ENCODE results near the gene MEIS3. TPM values are rescaled to one million over a fixed set of nuclear protein-coding genes. Genes with fewer than 3 reads are reported as not detected.

MEIS3 gene
- total RNA-seq (ENCODE audit: low replicate concordance): 32.2 and 70.5 TPM in 2 replicates

- Histone ChIP-seq H3K4me2 (peak within 1 kb of the TSS; percentile 96), H3K9me3 (ENCODE audit: low read depth) (no peaks in the 10 kb centered on the region), H3K4me1 (peaks cover 45% of the 10 kb centered on the region), H2AFZ (replicated peaks) (no peak within 1 kb of the TSS), H4K20me1 (ENCODE audit: low read depth) (peaks cover 29% of the 10 kb centered on the region), H3K4me3 (peak within 1 kb of the TSS; percentile 57), H3K27ac (no peak within 1 kb of the TSS), H3K79me2 (ENCODE audit: low read depth) (no peaks in the 10 kb centered on the region), H3K36me3 (no peaks in the 10 kb centered on the region), H3K9ac (no peak within 1 kb of the TSS), H3F3A (ENCODE audit: low read depth) (peaks cover 32% of the 10 kb centered on the region), H3K27me3 (peaks cover 64% of the 10 kb centered on the region)
- Mint-ChIP-seq H3K27ac (peak within 1 kb of the TSS; percentile 91), H3K36me3 (peaks cover 7% of the 10 kb centered on the region), H3K27me3 (ENCODE audit: insufficient read depth, low read depth) (peaks cover 24% of the 10 kb centered on the region), H3K9me3 (no peaks in the 10 kb centered on the region), H3K4me3 (peak within 1 kb of the TSS; percentile 91), H3K4me1 (peaks cover 49% of the 10 kb centered on the region)
- TF ChIP-seq EZH2phosphoT487 (IDR thresholded peaks at IDR 0.05) (no peak), EZH2 (IDR thresholded peaks at IDR 0.05) (no peak)
- TF ChIP-seq, protein P1, sequence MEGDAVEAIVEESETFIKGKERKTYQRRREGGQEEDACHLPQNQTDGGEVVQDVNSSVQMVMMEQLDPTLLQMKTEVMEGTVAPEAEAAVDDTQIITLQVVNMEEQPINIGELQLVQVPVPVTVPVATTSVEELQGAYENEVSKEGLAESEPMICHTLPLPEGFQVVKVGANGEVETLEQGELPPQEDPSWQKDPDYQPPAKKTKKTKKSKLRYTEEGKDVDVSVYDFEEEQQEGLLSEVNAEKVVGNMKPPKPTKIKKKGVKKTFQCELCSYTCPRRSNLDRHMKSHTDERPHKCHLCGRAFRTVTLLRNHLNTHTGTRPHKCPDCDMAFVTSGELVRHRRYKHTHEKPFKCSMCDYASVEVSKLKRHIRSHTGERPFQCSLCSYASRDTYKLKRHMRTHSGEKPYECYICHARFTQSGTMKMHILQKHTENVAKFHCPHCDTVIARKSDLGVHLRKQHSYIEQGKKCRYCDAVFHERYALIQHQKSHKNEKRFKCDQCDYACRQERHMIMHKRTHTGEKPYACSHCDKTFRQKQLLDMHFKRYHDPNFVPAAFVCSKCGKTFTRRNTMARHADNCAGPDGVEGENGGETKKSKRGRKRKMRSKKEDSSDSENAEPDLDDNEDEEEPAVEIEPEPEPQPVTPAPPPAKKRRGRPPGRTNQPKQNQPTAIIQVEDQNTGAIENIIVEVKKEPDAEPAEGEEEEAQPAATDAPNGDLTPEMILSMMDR (IDR thresholded peaks at IDR 0.05): no peak
- peak; percentile 74 for DNase-seq (ENCODE audit: low spot score)
These were observed at the start of gene MEIS3 for GRCh38 chr19:47419030-47419783. MEIS3 (minus strand) TSS chr19:47419527; CDS start chr19:47419081, 446 bp downstream.

- no peak overlapping the region for H3K9ac ChIP-seq
- peaks cover 28% of the 10 kb centered on the region for H3K4me1 ChIP-seq
- DNase-seq (ENCODE audit: low spot score): peak; percentile 45
- H3K4me2 ChIP-seq: peak overlapping the region; percentile 90
- H4K20me1 ChIP-seq (ENCODE audit: low read depth): peaks cover 27% of the 10 kb centered on the region
- H3K79me2 ChIP-seq (ENCODE audit: low read depth): no peaks in the 10 kb centered on the region
- Mint-ChIP-seq H3K9me3 (no peaks in the 10 kb centered on the region), H3K4me3 (no peak overlapping the region), H3K27ac (no peak overlapping the region), H3K36me3 (no peaks in the 10 kb centered on the region), H3K4me1 (peaks cover 32% of the 10 kb centered on the region), H3K27me3 (ENCODE audit: insufficient read depth, low read depth) (peaks cover 27% of the 10 kb centered on the region)
- no peak overlapping the region for H3K4me3 ChIP-seq
- H3F3A ChIP-seq (ENCODE audit: low read depth): peaks cover 17% of the 10 kb centered on the region
- H3K36me3 ChIP-seq: no peaks in the 10 kb centered on the region
- no peaks in the 10 kb centered on the region for H3K9me3 ChIP-seq (ENCODE audit: low read depth)
- H2AFZ ChIP-seq (replicated peaks): no peak overlapping the region
- H3K27me3 ChIP-seq: peaks cover 13% of the 10 kb centered on the region
- no peak for TF ChIP-seq EZH2 (IDR thresholded peaks at IDR 0.05)
- TF ChIP-seq, protein P1 (IDR thresholded peaks at IDR 0.05): no peak
- TF ChIP-seq EZH2phosphoT487 (IDR thresholded peaks at IDR 0.05): no peak
- no peak overlapping the region for H3K27ac ChIP-seq
These were observed 48.6 kb upstream of the MEIS3 start for GRCh38 chr19:47467914-47468313.

DNA sequence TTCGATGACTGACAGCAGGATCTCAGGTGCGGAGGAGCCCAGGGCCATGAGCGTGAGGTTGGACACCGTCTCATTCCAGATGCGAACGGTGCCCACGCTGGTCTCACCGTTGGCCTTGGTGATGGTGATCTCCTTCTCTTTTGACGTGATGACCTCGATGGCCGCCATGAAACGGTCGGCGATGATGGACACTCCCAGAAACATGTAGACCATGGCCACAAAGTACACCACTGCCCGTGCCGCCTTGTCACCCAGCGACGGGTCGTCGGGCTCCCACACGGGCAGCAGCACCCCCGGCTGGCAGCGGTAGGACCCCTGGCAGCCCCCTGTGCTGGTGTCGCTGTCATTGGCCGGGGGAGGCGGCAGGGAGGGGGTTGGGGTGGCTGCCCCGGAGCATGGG, 46.6 kb upstream of the MEIS3 start:
- Histone ChIP-seq H3K27ac (no peak overlapping the region), H3K9ac (no peak overlapping the region), H3K79me2 (ENCODE audit: low read depth) (no peaks in the 10 kb centered on the region), H3F3A (ENCODE audit: low read depth) (peaks cover 17% of the 10 kb centered on the region), H3K9me3 (ENCODE audit: low read depth) (no peaks in the 10 kb centered on the region), H4K20me1 (ENCODE audit: low read depth) (peaks cover 19% of the 10 kb centered on the region), H2AFZ (replicated peaks) (no peak overlapping the region), H3K36me3 (no peaks in the 10 kb centered on the region), H3K4me1 (peaks cover 24% of the 10 kb centered on the region), H3K4me2 (no peak overlapping the region), H3K27me3 (peaks cover 6% of the 10 kb centered on the region), H3K4me3 (no peak overlapping the region)
- no peak for DNase-seq (ENCODE audit: low spot score)
- Mint-ChIP-seq H3K36me3 (no peaks in the 10 kb centered on the region), H3K4me3 (no peak overlapping the region), H3K4me1 (peaks cover 26% of the 10 kb centered on the region), H3K27me3 (ENCODE audit: insufficient read depth, low read depth) (peaks cover 22% of the 10 kb centered on the region), H3K27ac (no peak overlapping the region), H3K9me3 (no peaks in the 10 kb centered on the region)
- no peak for TF ChIP-seq EZH2 (IDR thresholded peaks at IDR 0.05)
- TF ChIP-seq, protein P1 (IDR thresholded peaks at IDR 0.05): no peak

Measured in neural progenitor cell (in vitro differentiated cells).